Chondrocyte (in vitro differentiated cells): ENCODE data around the gene DSCAM. TPM values are rescaled to one million over a fixed set of nuclear protein-coding genes. Genes with fewer than 3 reads are reported as not detected.

ENCODE experiments used
- DNase-seq: peaks from one replicate; pipeline ENCODE4 v3.0.0; 2021; ENCODE audit warnings: mixed read lengths, low spot score
- H3K27ac Mint-ChIP-seq: one replicate; pipeline ENCODE4 v1.8.0; 2021; ENCODE audit warnings: mild to moderate bottlenecking, moderate library complexity, mixed read lengths; ENCODE audit not compliant: unreplicated experiment
- H3K27me3 Mint-ChIP-seq: 2 replicates; pipeline ENCODE4 v1.8.0; 2021; ENCODE audit warnings: low read depth, mixed read lengths
- H3K36me3 Mint-ChIP-seq: 2 replicates; pipeline ENCODE4 v1.8.0; 2021; ENCODE audit warnings: low read depth, mixed read lengths
- H3K4me1 Mint-ChIP-seq: 2 replicates; pipeline ENCODE4 v1.8.0; 2021; ENCODE audit warnings: low read depth, mild to moderate bottlenecking, mixed read lengths
- H3K4me3 Mint-ChIP-seq: one replicate; pipeline ENCODE4 v1.8.0; 2021; ENCODE audit warnings: mild to moderate bottlenecking, moderate library complexity, mixed read lengths; ENCODE audit not compliant: unreplicated experiment
- H3K9me3 Mint-ChIP-seq: 2 replicates; pipeline ENCODE4 v1.8.0; 2021; ENCODE audit warnings: low read depth, mixed read lengths
- total RNA-seq: library from RNA; stranded (reverse); gene quantifications from 3 replicates; pipeline ENCODE4 v1.2.1, GENCODE V29; 2021
- TF ChIP-seq, protein P1 (sequence below): fragments of 200-600 bp; sonication (generic); IDR thresholded peaks from 2 replicates; pipeline ENCODE4 v1.5.0; 2021; ENCODE audit warnings: antibody characterized with exemption, mild to moderate bottlenecking, moderate library complexity

Gene DSCAM
- total RNA-seq, 1 donor from 2014 or later: not detected

DNA sequence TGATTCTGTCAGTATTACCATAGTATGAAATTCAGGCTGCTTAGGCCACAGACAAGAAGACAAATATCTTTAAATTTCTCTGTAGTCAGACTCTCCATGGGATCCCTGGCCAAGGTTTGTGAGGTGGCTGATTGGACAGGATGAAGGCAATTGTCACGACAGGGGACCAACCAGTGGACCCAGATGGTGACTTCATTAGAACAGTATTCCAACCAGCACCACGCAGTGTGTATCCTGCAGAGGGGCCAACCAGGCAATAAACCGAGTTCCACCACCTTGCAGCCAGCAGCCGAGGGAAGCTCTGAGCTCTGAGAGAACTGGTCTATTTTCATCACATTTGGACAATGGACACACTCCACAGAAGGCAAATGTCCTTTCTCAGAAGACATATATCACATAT is 16.1 kb downstream of the DSCAM start:
- Mint-ChIP-seq H3K27ac (no peak overlapping the region), H3K4me1 (no peaks in the 10 kb centered on the region), H3K27me3 (no peaks in the 10 kb centered on the region), H3K9me3 (peaks cover 14% of the 10 kb centered on the region), H3K4me3 (no peak overlapping the region), H3K36me3 (no peaks in the 10 kb centered on the region)
- no peak for DNase-seq
- TF ChIP-seq, protein P1, sequence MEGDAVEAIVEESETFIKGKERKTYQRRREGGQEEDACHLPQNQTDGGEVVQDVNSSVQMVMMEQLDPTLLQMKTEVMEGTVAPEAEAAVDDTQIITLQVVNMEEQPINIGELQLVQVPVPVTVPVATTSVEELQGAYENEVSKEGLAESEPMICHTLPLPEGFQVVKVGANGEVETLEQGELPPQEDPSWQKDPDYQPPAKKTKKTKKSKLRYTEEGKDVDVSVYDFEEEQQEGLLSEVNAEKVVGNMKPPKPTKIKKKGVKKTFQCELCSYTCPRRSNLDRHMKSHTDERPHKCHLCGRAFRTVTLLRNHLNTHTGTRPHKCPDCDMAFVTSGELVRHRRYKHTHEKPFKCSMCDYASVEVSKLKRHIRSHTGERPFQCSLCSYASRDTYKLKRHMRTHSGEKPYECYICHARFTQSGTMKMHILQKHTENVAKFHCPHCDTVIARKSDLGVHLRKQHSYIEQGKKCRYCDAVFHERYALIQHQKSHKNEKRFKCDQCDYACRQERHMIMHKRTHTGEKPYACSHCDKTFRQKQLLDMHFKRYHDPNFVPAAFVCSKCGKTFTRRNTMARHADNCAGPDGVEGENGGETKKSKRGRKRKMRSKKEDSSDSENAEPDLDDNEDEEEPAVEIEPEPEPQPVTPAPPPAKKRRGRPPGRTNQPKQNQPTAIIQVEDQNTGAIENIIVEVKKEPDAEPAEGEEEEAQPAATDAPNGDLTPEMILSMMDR: no peak

- no peak overlapping the region for H3K27ac Mint-ChIP-seq
Observed at GRCh38 chr21:40829791-40830190, 17.2 kb downstream of the DSCAM start.

DNA sequence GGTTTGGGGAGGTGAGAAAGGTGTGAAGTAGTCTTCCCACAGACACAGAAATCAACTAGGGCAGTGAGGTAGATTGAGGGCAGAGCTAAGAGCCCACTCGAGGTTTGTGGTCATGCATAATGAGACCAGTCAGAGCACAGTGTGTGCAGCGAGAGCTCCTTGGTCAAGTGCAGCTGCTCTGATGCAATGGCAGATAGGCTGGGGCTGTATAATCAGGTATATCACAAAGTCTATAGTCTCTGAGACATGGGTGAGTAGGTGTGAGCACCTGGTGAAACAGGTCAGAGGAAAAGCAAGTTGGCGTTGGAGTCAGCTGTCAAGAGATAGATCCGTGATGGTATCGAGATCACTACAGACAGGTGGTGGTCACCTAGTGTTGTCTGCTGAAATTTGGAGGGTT is 17.6 kb downstream of the DSCAM start:
- no peaks in the 10 kb centered on the region for H3K36me3 Mint-ChIP-seq
- no peaks in the 10 kb centered on the region for H3K27me3 Mint-ChIP-seq
- H3K4me1 Mint-ChIP-seq: no peaks in the 10 kb centered on the region
- TF ChIP-seq, protein P1: no peak
- peaks cover 14% of the 10 kb centered on the region for H3K9me3 Mint-ChIP-seq
- no peak overlapping the region for H3K4me3 Mint-ChIP-seq
- no peak for DNase-seq
- no peak overlapping the region for H3K27ac Mint-ChIP-seq

More at GRCh38 chr21:40829791-40830190, 17.2 kb downstream of the DSCAM start:
- H3K27me3 Mint-ChIP-seq: no peaks in the 10 kb centered on the region
- no peaks in the 10 kb centered on the region for H3K4me1 Mint-ChIP-seq
- TF ChIP-seq, protein P1: no peak
- H3K4me3 Mint-ChIP-seq: no peak overlapping the region
- DNase-seq: no peak
- no peaks in the 10 kb centered on the region for H3K36me3 Mint-ChIP-seq
- H3K9me3 Mint-ChIP-seq: peaks cover 14% of the 10 kb centered on the region

GRCh38 chr21:40827509-40827908 is 19.4 kb downstream of the DSCAM start:
- TF ChIP-seq, protein P1: no peak
- Mint-ChIP-seq H3K4me3 (no peak overlapping the region), H3K36me3 (no peaks in the 10 kb centered on the region), H3K4me1 (no peaks in the 10 kb centered on the region), H3K27me3 (no peaks in the 10 kb centered on the region), H3K9me3 (peaks cover 17% of the 10 kb centered on the region), H3K27ac (no peak overlapping the region)
- no peak for DNase-seq

DNA sequence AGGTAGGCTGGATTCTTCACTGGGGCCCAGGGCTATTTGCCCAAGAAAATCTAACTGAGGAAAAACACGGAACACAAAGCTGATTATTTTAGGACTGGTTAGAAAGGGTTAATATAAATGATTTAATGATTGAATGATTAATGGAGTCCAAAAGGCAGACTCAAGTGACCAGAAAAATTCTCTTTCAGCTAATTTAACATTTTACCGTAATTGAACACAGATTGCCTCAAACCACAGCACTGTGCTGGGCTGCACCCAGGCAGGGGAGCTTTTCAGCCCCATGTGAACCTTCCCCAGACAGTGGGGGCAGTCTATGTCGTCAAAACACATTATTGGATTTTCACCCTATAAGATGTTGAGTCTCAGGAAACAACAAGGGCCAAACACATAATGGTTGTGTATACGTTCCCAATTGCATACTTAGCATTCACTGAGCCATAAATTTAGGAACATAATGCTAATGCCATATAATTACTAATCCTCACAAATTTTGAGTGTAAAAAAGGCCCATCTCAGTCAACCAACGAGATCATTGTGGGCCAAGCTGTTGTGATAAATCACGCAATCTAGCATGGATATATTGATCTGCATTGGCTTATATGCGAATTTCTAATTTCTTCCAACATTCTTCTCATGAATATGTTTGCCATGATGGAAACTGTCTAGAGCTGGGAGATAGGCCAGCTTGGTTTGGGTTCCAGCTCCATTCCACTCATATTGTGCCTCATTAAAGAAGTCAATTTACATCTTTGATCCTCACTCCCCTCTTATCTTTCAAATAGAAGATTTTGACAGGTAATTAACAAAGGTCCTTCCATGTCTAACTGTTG is 27.7 kb downstream of the DSCAM start:
- no peak overlapping the region for H3K4me3 Mint-ChIP-seq

More for the DNA sequence above, 27.7 kb downstream of the DSCAM start:
- TF ChIP-seq, protein P1: no peak
- Mint-ChIP-seq H3K36me3 (no peaks in the 10 kb centered on the region), H3K4me1 (no peaks in the 10 kb centered on the region), H3K27ac (no peak overlapping the region), H3K27me3 (no peaks in the 10 kb centered on the region), H3K9me3 (peaks cover 8% of the 10 kb centered on the region)
- no peak for DNase-seq
